ENCODE data around the gene PAPLN.

DNA sequence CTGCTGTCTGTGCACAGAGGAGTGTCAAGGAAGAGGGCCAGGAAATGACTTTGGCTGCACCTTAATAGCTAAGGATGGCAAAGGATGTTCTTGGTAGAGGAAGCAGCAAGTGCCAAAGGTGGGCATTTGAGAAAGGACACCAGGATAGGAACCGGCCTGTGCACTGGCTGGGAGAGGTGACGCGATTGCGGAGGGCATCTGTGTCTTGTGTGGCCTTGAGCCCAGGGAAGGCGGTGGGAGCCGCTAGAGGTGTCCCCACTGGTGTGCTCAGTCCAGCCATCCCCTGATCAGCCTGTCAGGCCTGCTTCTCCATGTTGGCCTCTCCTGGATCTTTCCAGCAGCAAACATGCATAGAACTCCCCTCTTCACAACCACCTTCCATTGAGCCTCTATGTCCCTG, 30.2 kb downstream of the PAPLN start:
- TF ChIP-seq, protein P1, sequence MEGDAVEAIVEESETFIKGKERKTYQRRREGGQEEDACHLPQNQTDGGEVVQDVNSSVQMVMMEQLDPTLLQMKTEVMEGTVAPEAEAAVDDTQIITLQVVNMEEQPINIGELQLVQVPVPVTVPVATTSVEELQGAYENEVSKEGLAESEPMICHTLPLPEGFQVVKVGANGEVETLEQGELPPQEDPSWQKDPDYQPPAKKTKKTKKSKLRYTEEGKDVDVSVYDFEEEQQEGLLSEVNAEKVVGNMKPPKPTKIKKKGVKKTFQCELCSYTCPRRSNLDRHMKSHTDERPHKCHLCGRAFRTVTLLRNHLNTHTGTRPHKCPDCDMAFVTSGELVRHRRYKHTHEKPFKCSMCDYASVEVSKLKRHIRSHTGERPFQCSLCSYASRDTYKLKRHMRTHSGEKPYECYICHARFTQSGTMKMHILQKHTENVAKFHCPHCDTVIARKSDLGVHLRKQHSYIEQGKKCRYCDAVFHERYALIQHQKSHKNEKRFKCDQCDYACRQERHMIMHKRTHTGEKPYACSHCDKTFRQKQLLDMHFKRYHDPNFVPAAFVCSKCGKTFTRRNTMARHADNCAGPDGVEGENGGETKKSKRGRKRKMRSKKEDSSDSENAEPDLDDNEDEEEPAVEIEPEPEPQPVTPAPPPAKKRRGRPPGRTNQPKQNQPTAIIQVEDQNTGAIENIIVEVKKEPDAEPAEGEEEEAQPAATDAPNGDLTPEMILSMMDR (conservative IDR thresholded peaks at IDR 0.05): no peak
- no peak for TF ChIP-seq ZFX (IDR thresholded peaks at IDR 0.05)

All from C4-2B (cell line).